ENCODE results near the gene GMCL2. TPM values are rescaled to one million over a fixed set of nuclear protein-coding genes. Genes with fewer than 3 reads are reported as not detected.

The GMCL2 gene
- total and polyA plus RNA-seq, 8 donors: 0.06 TPM; not detected in 7

DNA sequence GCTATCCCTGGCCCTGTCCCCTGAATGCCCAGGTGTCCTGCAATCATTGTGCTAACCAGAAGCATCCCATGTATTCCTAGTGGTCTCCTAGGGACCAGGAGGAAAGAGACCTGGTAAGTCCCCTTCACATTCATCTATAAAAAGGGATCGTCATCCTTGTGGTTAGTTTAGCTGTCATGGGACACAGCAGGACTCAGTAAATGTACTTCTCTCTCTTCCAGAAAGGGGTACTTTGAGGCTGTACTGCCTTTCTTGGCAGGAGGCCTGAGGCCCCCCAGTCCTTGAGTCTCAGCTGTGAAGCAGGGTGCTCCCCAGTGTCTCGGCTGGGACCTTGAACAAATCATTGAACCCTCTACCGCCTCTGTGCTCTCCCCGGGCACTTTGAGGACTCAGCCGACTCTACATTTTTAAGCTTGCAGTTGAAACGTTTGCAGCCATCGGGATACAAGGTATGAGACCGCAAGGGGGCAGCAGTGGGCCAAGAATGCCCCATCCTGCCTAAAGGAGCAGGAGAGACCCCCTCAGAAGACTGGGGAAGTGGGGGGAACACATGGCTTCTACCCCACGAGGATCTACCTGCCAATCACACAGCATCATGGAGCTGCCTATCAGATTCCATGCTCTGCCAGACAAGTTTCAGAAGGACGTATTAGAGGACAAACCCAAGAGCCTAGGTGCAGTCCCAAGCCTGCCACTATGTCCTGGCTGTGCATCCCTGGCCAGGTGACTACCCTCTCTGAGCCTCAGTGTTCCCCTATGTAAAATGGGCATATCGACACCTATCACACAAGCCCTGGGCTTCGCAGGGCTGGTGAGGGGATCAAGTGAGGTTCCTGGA is 47.8 kb upstream of the GMCL2 start:
- peak; percentile 71 to 83 for TF ChIP-seq CTCF (IDR thresholded peaks at IDR 0.05)
- Histone ChIP-seq H3K9me3 (no peaks in the 10 kb centered on the region), H3K36me3 (peaks cover 0 to 14% of the 10 kb centered on the region in 2 donors), H3K27ac (no peak overlapping the region), H3K27me3 (no peaks in the 10 kb centered on the region), H3K4me1 (peaks cover 46 to 93% of the 10 kb centered on the region in 2 donors), H3K4me3 (no peak overlapping the region)
- DNase-seq: peak; percentile 52 to 86 (median 73)
- intact Hi-C loops (cut with DNase I): no loop called here
- peak; percentile 36 for ATAC-seq

DNA sequence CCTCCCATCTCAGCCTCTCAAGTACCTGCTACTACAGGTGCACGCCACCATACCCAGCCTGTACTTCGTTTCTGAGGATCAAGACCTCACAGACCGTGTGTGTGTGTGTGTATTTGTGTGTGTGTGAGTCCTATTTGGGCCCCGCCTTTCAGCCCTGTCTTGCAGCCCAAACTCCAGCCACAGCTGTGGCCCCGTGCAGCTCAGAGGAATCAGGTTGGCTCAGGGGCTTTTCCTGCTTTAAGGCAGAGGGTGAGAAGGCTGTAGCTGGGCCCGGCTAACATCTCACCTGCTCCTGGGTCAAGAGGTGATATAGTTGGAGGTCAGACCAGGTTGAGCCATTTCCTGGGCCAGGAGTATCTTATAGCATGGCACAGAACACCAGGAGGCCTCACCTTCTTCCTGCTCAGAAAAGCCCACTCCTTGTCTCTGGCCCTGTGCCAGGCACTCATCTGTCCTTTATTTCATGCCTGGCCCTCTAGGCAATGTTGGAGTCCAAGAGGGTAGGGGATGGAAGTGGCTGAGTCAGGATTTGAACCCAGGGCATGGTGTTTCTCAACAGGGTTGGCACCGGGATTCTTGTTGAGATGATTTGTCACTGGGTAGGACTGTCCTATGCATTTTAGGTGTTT is 47.1 kb upstream of the GMCL2 start:
- ATAC-seq (no peak), DNase-seq (peak in 1 of 4 donors; percentile 29)
- peaks cover 46 to 94% of the 10 kb centered on the region in 2 donors for H3K4me1 ChIP-seq
- no peak for TF ChIP-seq CTCF (IDR thresholded peaks at IDR 0.05)
- H3K4me3 ChIP-seq: no peak overlapping the region
- H3K36me3 ChIP-seq: peaks cover 0 to 22% of the 10 kb centered on the region in 2 donors
- intact Hi-C loops (cut with DNase I): no loop called here
- H3K27ac ChIP-seq: no peak overlapping the region
- no peaks in the 10 kb centered on the region for H3K9me3 ChIP-seq
- H3K27me3 ChIP-seq: no peaks in the 10 kb centered on the region

DNA sequence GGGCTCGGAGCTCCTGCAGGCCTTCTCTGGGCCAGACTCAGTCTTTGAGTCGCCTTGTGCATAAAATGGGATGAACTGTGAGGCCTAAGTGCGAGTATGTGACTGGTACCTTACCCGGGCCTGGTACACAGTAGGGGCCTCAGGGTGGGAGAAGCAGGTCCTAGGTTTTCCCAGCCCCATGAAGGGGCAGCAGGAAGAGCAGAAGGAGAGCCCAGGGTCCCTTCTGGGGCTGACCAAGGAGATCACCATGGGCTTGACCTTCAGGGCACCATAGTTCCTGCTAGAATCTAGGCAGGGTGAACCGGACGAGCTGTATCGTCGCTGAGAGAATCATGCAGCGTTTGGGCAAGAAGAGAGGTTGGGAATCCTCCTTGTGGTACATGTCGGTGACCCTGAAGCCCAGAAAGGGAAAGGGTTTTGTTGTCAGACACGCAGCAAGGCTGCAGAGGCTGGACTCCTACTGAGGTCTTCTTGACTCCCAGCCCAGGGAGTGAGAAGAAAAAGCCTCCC is 45.8 kb upstream of the GMCL2 start:
- Histone ChIP-seq H3K9me3 (no peaks in the 10 kb centered on the region), H3K27me3 (no peaks in the 10 kb centered on the region), H3K4me1 (peaks cover 39 to 94% of the 10 kb centered on the region in 2 donors), H3K27ac (peak overlapping the region; percentile 99), H3K36me3 (peaks cover 0 to 34% of the 10 kb centered on the region in 2 donors), H3K4me3 (peak overlapping the region; percentile 64 to 91)
- DNase-seq (no peak), ATAC-seq (no peak)
- intact Hi-C loops (cut with DNase I): no loop called here
- no peak for TF ChIP-seq CTCF (IDR thresholded peaks at IDR 0.05)

DNA sequence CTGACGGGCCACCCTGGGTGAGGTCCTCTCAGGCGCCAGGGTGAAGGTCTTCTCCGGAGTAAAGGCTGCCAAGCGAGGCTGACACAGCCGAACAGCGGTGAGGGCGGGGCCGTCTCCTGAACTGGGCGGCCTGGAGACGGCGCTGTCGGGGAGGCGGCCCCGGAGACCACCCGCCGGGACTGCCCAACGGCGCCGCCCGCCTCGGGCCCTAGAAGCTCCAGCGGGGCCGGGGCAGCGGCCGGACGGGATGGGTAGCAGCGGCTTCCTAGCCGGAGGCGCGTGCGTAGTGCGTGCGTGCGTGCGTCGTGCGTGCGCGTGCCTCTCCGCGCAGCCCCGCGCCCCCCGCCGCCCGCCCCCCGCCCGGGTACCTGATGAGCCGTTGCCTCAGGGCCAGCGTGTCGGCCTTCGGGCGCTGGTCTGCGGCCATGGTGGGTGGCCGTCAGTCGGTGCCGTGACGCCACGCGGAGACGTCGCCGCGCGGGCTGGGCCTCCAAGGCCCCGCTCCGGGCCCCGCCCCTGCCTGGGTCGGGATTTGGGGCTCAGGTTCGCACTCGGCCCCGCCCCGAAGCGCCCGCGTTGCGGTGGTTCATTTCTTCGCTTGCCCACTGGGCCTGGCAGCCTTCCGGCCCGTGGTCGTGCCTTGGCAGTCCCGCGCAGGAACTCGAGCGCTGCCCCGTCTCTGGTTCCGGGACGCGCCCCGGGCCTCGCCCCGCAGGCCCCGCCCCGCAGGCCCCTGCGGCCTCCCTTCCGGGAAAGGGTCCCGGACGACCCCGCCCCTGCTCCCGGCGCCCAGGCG is 45.2 kb upstream of the GMCL2 start, which contains the start of gene PHYKPL:
TSS of gene PHYKPL (minus strand) at position 679 of the 796 bp plus-strand sequence. CDS start at position 427, 252 bp downstream.
- H3K27ac ChIP-seq: peak within 1 kb of the TSS; percentile 99
- no peaks in the 10 kb centered on the region for H3K27me3 ChIP-seq
- intact Hi-C loops (cut with DNase I): no loop called here
- no peak for TF ChIP-seq CTCF (IDR thresholded peaks at IDR 0.05)
- ATAC-seq (peak; percentile 79), DNase-seq (peak; percentile 67 to 95 (median 72))
- H3K9me3 ChIP-seq: no peaks in the 10 kb centered on the region
- H3K36me3 ChIP-seq: peaks cover 0 to 41% of the 10 kb centered on the region in 2 donors
- H3K4me1 ChIP-seq: peaks cover 33 to 88% of the 10 kb centered on the region in 2 donors
- peak within 1 kb of the TSS; percentile 64 to 91 for H3K4me3 ChIP-seq
